Measurements from ENCODE around the gene CYP46A1.

CYP46A1 gene

GRCh38 chr14:99654235-99654985 is 29.7 kb upstream of the CYP46A1 start:
- TF ChIP-seq RAD21 (IDR thresholded peaks at IDR 0.05; ENCODE audit: low read depth) (no peak), REST (IDR thresholded peaks at IDR 0.05; ENCODE audit: low read depth) (no peak), MAX (IDR thresholded peaks at IDR 0.05) (no peak), CREB1 (IDR thresholded peaks at IDR 0.05; ENCODE audit: low read depth) (no peak), EP300 (IDR thresholded peaks at IDR 0.05; ENCODE audit: borderline replicate concordance) (no peak)

- no peak for TF ChIP-seq TCF12 (IDR thresholded peaks at IDR 0.05; ENCODE audit: low read depth)
- no peak for TF ChIP-seq YY1 (IDR thresholded peaks at IDR 0.05; ENCODE audit: low read depth)
- TF ChIP-seq FOXM1 (IDR thresholded peaks at IDR 0.05; ENCODE audit: borderline replicate concordance, low read depth): no peak
- no peak for TF ChIP-seq TAF1 (IDR thresholded peaks at IDR 0.05; ENCODE audit: low read depth)
- no peak for TF ChIP-seq ZBTB7A (IDR thresholded peaks at IDR 0.05; ENCODE audit: low read depth)
- TF ChIP-seq CEBPB (IDR thresholded peaks at IDR 0.05): no peak
- no peak for TF ChIP-seq REST (IDR thresholded peaks at IDR 0.05; ENCODE audit: low read depth)
- TF ChIP-seq USF1 (IDR thresholded peaks at IDR 0.05): no peak
- TF ChIP-seq NFIC (IDR thresholded peaks at IDR 0.05): no peak
- no peak for TF ChIP-seq EGR1 (IDR thresholded peaks at IDR 0.05)
- TF ChIP-seq CREB1 (IDR thresholded peaks at IDR 0.05; ENCODE audit: low read depth): no peak
- no peak for TF ChIP-seq RAD21 (IDR thresholded peaks at IDR 0.05; ENCODE audit: low read depth)
These were observed 28.6 kb upstream of the CYP46A1 start for GRCh38 chr14:99655521-99655920.

- TF ChIP-seq REST (IDR thresholded peaks at IDR 0.05; ENCODE audit: low read depth) (no peak), TEAD4 (IDR thresholded peaks at IDR 0.05) (no peak), TCF12 (IDR thresholded peaks at IDR 0.05; ENCODE audit: low read depth) (no peak), ZBTB7A (IDR thresholded peaks at IDR 0.05; ENCODE audit: low read depth) (no peak), EP300 (IDR thresholded peaks at IDR 0.05; ENCODE audit: borderline replicate concordance) (no peak), USF1 (IDR thresholded peaks at IDR 0.05) (no peak), FOXM1 (IDR thresholded peaks at IDR 0.05; ENCODE audit: borderline replicate concordance, low read depth) (no peak)
These were observed 27.9 kb upstream of the CYP46A1 start for GRCh38 chr14:99656171-99656570.

- TF ChIP-seq ZBTB7A (IDR thresholded peaks at IDR 0.05; ENCODE audit: low read depth): no peak
- TF ChIP-seq RAD21 (IDR thresholded peaks at IDR 0.05; ENCODE audit: low read depth): no peak
- no peak for TF ChIP-seq EP300 (IDR thresholded peaks at IDR 0.05; ENCODE audit: borderline replicate concordance)
These were observed 26.4 kb upstream of the CYP46A1 start for GRCh38 chr14:99657645-99658155.

GRCh38 chr14:99658218-99658845 is 25.8 kb upstream of the CYP46A1 start:
- no peak for TF ChIP-seq TCF12 (IDR thresholded peaks at IDR 0.05; ENCODE audit: low read depth)
- TF ChIP-seq REST (IDR thresholded peaks at IDR 0.05; ENCODE audit: low read depth): no peak
- no peak for TF ChIP-seq ZBTB7A (IDR thresholded peaks at IDR 0.05; ENCODE audit: low read depth)
- no peak for TF ChIP-seq CREB1 (IDR thresholded peaks at IDR 0.05; ENCODE audit: low read depth)
- TF ChIP-seq RAD21 (IDR thresholded peaks at IDR 0.05; ENCODE audit: low read depth): no peak
- TF ChIP-seq TAF1 (IDR thresholded peaks at IDR 0.05; ENCODE audit: low read depth): no peak
